Spleen (tissue), 7 donors: ENCODE measurements around the gene CD300LG.

ENCODE experiments used
- POLR2A ChIP-seq, 3 donors: fragments of 450-650 bp; IDR thresholded peaks; one replicate each; pipeline ENCODE4 v1.5.1; 2017; ENCODE audit warnings: antibody characterized with exemption in 3 of 3, mild to moderate bottlenecking in 1 of 3
- POLR2AphosphoS5 ChIP-seq, 3 donors: sonication (generic); formaldehyde crosslinking; IDR thresholded peaks; one replicate each; pipeline ENCODE4 v1.5.1; 2017; ENCODE audit warnings: antibody characterized with exemption in 3 of 3
- TF ChIP-seq, protein P1 (sequence below), 11 experiments: fragments of 200-600 bp in 7 of 11; fragments of 450-650 bp in 4 of 11; sonication (generic) in 4 of 11; IDR thresholded peaks in 8 of 11; conservative IDR thresholded peaks in 3 of 11; 1 replicate in 7 of 11; 2 replicates in 4 of 11; pipeline versions ENCODE4 v1.4.0 to v1.8.0; 2016 to 2021; ENCODE audit warnings: antibody characterized with exemption in 11 of 11, inconsistent platforms in 4 of 11, mild to moderate bottlenecking in 1 of 11
- donor health status: DM: no; HTN: no; CAD: no; lungs with moderate emphysema.
- donor health status: DM: no; HTN: no; CAD: no.
- donor health status: DM: no; HTN: no; CAD: no.

GRCh38 chr17:43905985-43906852, 59.2 kb downstream of the CD300LG start:
- TF ChIP-seq, protein P1, sequence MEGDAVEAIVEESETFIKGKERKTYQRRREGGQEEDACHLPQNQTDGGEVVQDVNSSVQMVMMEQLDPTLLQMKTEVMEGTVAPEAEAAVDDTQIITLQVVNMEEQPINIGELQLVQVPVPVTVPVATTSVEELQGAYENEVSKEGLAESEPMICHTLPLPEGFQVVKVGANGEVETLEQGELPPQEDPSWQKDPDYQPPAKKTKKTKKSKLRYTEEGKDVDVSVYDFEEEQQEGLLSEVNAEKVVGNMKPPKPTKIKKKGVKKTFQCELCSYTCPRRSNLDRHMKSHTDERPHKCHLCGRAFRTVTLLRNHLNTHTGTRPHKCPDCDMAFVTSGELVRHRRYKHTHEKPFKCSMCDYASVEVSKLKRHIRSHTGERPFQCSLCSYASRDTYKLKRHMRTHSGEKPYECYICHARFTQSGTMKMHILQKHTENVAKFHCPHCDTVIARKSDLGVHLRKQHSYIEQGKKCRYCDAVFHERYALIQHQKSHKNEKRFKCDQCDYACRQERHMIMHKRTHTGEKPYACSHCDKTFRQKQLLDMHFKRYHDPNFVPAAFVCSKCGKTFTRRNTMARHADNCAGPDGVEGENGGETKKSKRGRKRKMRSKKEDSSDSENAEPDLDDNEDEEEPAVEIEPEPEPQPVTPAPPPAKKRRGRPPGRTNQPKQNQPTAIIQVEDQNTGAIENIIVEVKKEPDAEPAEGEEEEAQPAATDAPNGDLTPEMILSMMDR (IDR thresholded peaks at IDR 0.05 in 8 of 11, conservative IDR thresholded peaks at IDR 0.05 in 3 of 11) = no peak
- no peak for TF ChIP-seq POLR2A (IDR thresholded peaks at IDR 0.05)
- no peak for TF ChIP-seq POLR2AphosphoS5 (IDR thresholded peaks at IDR 0.05)
